ENCODE measurements around the gene COG6.

The COG6 gene

DNA sequence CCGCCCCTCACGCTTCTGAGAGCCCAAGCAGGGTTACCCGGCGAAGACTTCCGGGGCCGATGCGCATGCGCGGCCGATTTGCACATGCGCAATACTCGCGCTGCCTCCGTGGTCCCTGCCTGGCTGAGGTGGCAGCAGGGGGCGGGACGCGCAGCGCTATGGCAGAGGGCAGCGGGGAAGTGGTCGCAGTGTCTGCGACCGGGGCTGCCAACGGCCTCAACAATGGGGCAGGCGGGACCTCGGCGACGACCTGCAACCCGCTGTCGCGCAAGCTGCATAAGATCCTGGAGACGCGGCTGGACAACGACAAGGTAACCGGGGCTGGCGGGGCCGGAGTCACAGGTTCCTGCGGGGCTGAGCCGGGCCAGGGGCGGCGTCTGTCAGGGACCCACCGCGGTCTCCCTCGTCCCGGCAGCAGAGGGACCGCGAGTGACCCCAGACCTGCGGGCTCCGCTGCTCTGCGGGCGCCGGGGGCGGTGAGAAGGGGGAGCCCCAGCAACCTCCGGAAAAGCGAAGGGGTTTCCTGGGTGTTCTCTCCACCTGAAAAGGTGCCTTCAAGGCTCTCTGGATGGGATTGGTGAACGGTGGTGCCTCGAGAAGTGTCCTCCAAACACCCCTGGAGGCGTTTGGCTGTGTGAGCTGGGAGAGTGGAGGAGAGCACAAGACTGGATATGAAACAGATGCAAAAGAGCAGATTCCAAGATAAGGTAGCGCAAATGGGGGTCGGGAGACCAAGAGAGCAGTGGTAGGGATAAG is at the start of gene COG6:
COG6 (plus strand) TSS at position 94 of the 756 bp plus-strand sequence; CDS start at position 159, 65 bp downstream.
- DNase-seq: peak; percentile 95

DNA sequence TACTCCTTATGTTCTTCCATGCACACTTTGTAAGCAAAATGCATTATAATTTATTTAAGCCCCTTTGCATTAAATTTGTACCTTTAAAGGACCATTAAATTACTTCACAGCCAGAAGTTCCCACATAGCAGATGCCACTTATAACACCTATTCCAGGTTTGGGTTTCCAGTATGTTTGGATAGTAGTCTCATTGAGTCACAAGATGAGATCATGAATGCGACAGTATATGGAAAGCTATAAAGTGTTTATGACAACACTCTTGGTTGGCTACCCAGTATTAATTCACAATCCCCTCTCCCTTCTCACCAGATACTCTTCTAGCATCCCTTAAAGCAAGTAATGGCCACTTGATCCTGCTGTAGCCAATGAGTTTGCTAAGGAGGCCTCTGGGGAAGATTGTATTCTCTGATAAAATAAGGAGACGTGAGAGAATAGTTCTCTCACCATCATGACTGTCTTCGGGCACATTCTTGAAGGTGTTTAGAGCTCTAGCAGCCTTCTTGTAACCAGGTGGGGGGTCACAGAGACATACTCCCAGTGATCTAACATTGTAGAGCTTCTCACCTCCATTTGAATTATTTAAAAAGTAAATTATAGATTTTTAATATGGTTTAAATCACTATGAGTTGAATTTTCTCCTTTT is 49.7 kb upstream of the COG6 start:
- no peak for DNase-seq

DNA sequence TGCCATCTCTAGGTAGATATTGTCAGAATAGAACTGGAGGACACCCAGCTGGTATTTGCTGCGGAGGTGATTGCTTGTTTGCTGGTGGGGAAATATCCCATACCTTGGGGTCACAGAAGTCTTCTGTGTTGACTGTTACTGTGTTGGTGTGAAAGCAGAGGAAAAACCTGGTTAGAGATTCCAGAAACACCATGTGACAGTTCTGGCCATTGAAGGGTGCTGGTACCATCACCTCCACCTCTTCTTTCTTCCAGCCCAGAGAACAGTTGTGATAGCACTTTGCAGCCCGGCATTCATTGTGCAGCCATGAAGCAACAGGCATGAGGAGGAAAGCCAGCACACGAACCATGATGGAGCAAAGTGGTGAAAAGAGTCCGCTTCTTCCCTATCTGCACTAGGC is 47.6 kb upstream of the COG6 start:
- DNase-seq: no peak

DNA sequence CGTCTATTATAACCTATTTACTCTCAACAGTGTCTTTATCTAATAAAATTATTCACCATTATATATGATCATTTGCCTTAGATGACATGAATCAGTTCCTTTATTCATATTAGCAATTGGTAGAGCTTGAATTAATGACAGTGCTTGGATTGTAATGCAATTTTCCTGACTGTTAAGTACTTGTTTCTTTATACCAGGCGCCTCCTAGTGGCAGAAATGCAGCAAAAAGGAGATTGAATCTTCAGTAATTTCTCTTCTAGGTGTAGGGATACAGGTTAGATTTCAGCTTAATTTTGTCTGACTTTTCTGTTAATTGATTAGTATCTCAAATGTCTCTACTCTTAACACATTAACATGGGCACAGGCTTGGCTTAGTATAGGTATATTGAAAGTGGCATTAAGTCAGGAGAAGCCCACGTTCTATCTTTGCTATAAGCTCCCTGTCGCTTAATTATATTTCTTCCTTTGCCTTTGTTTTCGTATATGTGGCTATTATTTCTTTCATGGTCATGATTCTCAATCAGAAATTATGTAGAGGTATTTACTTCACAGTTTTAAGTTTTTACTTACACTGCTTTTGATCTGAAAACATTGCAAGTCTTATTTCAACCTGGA is 43.3 kb upstream of the COG6 start:
- peak; percentile 67 for DNase-seq

DNA sequence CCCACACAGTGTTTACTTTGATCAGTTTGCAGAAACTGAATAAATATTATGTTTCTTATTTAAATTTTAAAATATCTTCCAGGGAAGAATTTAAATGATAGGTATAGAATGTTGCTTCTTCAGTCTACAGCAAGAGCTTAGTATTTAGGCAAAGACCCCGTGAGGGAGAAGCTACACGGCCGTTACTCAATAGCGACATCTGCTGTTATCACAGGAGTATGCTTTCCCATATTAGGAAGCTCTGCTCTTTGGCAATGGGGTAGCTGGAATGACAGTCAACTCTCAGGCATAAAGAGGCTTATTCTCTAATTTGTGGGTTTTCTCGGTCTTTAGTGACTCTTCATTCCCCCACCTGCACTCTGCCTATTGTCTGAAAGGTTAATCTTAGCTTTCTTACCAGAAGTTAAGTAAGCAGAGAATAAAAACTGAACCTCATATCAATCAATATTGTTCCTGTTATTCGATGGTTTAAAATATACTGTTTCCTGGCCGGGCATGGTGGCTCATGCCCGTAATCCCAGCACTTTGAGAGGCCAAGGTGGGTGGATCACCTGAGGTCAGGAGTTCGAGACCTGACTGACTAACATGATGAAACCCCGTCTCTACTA is 39.3 kb upstream of the COG6 start:
- peak; percentile 45 for DNase-seq

DNA sequence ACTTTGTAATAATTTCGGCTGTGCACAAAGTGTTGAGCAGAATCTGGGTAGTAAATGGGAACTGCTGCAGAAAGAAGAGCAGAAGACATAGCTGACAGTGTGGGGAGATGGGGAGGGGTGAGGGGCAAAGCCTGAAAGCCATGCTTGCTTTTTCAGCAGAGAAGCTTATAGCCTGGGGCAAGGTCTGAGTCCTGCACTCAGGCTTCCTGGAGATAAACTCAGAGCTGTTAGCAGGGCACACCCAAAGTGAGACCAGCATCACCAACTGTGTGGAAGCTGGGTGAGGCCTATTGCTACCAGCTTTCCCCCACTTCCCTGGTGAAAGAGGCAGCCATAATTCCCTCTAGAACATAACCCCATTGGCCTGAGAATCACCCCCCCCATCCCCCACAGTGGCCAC is 36.9 kb upstream of the COG6 start:
- no peak for DNase-seq

DNA sequence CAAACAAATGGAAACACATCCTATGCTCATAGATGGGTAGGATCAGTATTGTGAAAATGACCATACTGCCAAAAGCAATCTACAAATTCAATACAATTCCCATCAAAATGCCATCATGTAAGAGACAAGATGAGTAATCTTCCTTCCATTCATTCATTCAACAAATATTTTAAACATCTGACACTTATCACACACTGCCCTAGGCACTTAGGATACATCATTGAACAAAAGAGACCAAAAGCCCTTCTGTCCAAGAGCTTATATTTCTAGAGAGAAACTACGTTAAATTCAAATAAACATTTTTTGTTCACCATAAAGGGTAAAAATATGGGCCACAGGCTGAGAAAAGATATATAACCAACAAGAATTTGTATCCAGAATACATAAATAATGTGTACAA is 32.0 kb upstream of the COG6 start:
- no peak for DNase-seq

DNA sequence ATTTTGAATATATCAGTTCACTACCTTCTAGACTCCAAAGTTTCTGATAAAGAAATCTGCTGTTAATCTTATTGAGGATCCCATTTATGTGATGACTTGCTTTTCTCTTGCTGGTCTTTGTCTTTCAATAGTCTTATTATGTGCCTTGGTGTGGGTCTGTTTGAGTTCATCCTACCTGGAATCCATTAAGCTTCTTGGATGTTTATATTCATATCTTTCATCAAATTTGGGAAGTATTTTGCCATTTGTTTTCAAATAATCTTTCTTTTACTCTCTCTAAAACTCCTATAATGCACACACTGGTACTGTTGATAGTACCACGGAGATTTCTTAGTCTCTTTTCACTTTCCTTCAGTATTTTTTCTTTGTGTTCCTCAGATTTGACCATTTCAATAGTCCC is 24.2 kb upstream of the COG6 start:
- DNase-seq: no peak

DNA sequence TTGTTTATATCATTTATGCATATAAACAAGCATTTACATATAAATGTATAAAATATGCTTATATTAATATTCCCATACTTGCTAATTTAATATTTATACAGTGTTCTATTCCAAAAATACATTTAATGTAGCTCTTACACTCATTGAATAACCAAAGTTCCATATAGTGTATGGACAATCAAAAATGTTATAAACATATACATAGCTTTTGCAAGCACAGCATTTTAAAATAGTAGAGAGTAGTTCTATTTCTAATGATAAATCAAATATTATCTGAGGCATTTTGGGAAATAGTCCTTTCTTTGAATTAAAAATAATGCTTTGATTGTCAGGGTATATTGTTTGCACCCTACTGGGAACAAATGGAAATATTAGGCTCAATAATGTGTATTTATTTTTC is 22.5 kb upstream of the COG6 start:
- DNase-seq: no peak

DNA sequence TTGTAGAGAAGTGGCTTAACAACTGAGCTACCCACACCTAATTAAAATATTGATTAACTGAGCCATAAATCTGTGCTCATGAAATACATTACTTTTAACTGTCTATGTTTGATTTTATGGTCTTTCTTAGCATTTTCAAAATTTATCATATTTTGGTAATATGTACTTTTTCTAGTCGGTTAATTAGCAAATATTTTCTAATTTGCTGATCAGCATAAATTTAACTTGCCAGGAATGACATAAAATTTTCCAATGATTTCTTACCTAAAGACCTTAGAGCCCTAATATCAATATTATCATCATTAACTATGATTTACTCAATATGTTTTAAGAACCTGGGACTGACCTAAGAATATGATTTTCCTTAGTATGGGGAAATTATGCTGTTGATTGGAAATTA is 19.9 kb upstream of the COG6 start:
- no peak for DNase-seq

DNA sequence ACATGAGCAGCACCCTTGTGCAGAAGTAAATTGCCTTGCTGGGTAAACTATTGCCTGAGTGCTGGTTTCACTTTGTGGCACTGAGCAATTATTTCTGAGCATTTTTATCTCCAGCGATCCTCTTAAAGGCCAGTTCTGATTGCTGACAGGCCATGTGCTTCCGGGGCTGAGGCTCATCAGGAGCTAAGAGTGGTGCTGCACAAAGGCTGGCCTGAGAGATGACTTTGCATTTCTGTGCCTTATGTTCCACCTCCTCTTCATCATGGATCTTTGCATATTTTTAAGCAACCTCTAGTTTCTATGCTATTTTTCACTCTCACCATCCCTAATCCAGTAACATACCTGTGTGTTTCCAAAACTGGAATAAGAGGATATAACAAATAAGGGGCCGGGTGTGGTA is 17.6 kb upstream of the COG6 start:
- no peak for DNase-seq

DNA sequence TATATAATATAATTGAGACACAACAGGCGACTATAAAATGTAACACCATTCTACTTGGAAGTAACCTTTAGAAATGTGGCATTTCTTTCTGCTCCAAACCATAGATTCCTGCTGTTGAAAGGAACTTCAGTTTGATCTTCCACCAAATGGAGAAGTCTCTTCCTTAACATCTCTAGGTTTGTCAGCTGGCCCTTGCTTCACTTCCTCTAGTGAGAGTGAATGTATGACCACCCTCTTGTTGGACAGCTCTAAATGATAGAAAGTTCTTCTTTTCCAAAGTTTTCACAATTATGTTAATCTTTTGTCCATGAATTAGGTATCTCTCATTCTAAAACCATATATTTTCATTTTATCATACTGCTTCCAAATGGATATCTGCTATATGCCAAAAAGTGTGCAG is 13.8 kb upstream of the COG6 start:
- DNase-seq: no peak

DNA sequence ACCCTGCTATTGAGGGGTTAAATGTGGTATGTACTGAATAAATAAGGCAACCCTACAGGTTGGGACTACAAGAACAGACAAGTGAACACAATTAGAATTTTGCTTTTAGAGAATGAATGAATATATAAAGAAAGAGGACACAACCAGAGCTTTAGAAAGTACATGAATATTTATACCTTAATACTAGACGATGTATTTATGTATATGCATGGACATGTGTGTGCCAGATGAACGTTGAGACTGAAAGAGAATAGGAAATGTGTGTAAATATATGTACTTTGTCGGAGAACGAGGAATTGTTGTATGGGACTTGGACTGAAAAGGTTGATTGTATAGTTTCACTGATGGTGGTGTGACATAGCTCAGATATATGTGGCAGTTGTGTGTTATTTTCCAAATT is 9.3 kb upstream of the COG6 start:
- no peak for DNase-seq

DNA sequence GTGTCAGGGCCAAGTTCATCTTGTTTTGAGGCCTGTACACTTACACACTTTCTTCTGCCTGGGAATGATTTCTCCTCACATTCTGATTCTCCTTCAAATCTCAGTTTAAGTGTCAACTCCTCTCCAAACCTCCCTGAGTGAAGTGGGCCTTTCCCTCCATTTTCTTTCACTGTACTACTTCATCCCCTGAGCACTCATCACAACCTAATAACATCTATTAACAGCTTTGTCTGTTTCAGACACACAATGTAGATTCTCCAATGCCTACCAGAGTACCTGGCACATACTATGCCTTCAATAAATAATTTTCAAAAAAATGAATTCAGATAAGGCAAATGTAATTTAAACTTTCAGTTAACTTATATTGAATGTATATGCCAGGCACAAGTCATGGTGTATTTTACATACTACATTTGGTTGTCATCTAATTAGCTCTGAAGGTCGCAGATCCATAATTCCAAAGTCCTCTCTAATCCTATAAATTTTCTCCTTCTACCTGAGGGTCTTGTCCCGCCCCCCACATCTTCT is 357 bp upstream of the COG6 start:
- DNase-seq: no peak

DNA sequence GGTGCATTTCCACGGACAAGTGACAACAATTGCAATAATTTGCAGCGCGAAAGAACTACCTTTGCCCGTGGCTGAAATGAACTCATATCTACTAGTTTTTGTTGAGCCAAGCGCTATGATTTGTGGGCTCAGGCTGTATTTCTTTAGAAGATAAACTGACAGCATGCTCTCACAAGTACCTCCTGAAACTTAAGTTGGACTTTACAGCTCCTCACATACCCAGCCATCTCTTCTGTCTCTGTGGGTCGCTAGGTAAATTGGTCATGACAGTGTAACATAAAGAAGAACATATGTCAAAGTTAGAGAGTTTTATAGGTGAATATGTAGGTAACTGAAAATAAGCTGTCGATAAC is 839 bp downstream of the COG6 start:
- no peak for DNase-seq

DNA sequence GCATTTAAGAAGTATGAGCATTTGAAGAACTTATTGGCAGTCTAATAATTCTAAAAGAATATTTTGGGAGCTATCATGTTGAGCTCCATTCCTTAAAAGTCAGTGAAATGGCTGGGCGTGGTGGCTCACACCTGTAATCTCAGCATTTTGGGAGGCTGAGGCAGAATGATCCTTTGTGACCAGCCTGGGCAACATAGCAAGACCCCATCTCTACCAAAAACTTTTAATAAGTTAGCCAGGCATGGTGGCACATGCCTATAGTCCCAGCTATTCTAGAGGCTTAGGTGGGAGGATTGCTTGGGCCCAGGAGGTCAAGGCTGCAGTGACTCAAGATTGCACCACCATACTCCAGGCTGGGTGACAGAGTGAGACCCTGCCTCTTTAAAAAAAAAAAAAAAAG is 8.0 kb downstream of the COG6 start:
- no peak for DNase-seq

DNA sequence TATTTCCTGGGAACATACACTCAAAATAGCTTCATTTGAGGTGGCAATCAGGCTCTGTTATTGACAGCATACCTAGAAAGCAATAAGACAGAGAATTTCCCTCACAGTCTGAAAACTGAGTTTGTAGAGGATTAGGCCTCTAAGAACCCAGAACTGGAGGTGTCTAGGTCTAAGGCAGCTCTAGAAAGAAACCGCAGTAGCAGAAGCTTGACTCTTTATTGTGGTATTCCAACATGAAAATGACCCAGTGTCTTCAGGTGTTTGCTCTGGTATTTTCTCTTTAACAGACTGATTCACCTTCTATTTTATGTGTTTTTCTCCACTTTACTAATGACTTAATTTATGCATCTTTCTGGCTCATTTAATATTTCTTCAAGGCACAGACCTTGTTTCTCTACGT is 8.5 kb downstream of the COG6 start:
- no peak for DNase-seq

DNA sequence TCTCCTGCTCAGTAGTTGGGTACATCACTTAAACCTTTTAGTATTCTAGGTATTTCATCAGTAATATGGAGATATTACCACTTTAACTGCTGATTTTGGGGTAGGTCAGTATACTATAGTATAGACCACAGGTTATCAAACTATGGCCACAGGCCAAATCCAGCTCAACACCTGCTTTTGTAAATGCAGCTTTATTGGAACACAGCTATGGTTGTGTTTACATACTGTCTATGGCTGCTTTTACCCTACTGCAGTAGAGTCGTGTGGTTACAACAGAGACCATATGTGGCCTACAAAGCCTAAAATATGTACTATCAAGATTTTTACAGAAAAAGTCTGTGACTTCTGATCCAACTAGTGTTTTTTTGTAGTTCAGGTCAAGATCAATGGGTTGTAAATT is 10.3 kb downstream of the COG6 start:
- no peak for DNase-seq

DNA sequence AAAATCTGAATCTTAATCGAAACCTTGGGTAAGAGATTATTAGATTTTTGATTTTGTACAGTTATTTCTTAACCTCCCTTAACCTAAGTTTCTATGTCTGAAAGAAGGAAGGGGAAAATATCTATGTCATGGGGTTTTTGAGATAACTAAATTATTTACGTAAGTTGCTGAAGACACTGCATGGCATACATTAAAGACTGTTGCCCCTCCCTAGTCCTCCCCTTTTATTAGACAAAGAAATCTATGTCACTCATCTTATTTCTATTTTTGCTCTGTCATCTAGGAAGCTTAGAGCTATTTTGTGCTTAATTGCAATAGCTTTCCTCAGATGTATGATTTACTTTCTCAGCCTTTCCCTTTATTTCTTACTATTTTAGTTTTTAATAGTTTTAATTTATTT is 15.0 kb downstream of the COG6 start:
- DNase-seq: no peak

DNA sequence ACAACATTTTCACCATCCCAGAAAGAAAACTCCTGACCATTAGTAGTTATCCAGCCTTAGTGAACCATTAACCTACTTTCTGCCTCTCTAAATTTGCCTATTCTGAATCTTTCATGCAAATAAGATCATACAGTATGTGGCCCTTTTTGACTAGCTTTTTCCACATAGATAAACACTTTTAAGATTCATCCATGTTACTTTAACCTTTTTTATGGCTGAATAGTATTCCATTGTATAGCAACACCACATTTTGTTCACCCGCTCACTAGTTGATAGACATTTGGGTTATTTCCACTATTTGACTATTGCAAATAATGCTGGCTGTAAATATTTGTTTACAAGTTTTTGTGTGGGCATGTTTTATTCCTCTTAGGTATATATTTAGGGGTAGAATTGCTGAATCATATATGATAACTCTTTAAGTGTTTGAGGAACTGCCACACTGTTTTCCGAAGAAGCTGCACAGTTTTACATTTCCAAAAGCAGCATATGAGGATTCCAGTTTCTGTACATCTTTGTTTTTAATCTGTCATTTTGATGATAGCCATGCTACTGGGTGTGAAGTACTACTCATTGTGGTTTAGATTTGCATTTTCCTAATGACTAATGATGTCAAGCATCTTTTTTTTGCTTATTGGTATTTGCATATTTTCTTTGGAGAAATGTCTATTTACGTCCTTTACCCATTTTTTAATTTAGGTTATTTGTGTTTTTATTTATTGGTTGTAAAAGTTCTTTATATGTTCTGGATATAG is 17.1 kb downstream of the COG6 start:
- DNase-seq: no peak

DNA sequence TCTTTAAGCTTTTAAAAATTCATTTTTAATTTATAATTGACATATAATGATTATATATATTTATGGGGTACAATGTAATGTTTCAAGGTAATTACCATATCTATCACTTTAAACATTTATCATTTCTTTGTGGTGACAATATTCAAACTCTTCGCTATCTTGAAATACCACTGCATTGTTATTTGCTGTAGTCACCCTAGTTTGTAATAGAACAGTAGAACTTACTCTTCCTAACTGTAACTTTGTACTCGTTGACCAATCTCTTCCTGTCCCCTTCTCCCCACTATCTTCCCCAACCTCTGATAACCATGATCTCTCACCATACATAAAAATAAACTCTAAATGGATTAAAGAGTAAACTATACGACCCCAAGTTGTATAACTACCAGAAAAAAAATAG is 20.4 kb downstream of the COG6 start:
- no peak for DNase-seq

DNA sequence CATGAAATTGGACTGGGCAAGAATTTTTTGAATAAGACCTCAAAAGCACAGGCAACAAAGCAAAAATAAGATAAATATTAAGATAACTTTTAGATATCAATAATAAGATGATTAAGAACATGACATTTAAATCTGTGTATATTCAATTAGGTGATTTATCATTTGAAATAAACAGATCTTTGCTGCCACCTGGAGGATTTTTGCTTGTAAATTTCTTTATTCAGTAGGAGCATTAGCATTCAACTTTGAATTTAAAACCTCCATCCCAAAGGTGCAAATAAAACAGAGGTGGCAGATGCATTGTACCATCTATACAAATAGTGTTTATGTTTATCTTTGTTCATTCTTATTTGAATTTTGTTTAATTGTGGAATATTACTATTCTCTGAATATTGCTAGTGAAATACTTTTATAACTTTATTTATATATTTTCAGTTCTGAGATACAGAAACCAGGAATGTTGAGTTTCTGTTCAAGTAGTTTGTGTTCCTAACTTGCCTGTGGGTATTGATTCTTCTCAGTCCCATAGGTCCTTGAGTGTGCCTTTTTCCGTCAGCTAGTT is 20.9 kb downstream of the COG6 start:
- peak; percentile 42 for DNase-seq

DNA sequence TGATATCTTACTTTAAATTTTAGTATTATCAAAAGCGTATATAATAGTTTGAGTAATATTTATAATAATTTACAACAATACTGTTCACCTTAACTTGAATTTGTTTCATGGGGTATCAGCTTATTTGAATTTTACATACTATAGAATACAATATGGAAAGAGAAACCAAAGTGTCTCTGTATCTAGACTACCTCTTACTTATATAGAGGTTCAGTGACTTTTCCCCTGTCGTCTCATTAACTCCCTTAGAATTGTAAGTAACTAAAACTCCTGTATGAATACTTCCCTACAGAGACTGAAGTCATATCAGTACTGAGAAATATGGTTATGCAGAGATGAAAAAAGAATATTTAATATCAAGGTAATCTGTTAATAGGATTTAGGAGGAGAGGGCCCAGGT is 26.8 kb downstream of the COG6 start:
- no peak for DNase-seq
